GM12878 (cell line): ENCODE data around the gene KCNJ12. TPM values are rescaled to one million over a fixed set of nuclear protein-coding genes. Genes with fewer than 3 reads are reported as not detected.
"Not testable (repeated sequence)": the region's sequence is repeated elsewhere in the genome, so short reads cannot be mapped to it uniquely, and the experiment has no call there.

Experiments used
- ATAC-seq: fragments of 200-7000 bp; cut with Tn5 transposase; 3 replicates; pipeline ENCODE4 v1.9.1; 2020; ENCODE audit warnings: mild to moderate bottlenecking, moderate library complexity
- BruUV-seq: library from RNA; stranded (reverse); fragments of 400-500 nt; replicated peaks from 2 replicates; lab custom pipeline; 2021; lab: Mats Ljungman, UMichigan
- CTCF ChIA-PET: fragments of 300-600 bp; sonication (Branson Sonifier 250); formaldehyde crosslinking; extraction: SDS; loops from one replicate; lab custom pipeline; 2021; ENCODE audit warnings: inconsistent platforms; lab: Yijun Ruan, JAX
- POLR2A ChIA-PET: fragments of 350-600 bp; formaldehyde crosslinking; extraction: SDS; loops from one replicate; lab custom pipeline; 2021; ENCODE audit warnings: inconsistent platforms; lab: Charles Lee
- RAD21 ChIA-PET: fragments of 300-600 bp; sonication (Branson Sonifier 250); formaldehyde crosslinking; loops from one replicate; lab custom pipeline; 2023; ENCODE audit warnings: antibody characterized with exemption; ENCODE audit not compliant: unreplicated experiment; lab: Charles Lee
- SMC1A ChIA-PET: fragments of 300-600 bp; sonication (Branson Sonifier 250); formaldehyde crosslinking; loops from one replicate; lab custom pipeline; 2023; ENCODE audit not compliant: unreplicated experiment, uncharacterized antibody; lab: Charles Lee
- DNase-seq: peaks from one replicate; pipeline ENCODE4 v3.0.0-alpha.2; 2011; ENCODE audit warnings: low read depth, low spot score
- FAIRE-seq: peaks from 3 replicates; lab custom pipeline; 2011; peaks lifted over from hg19 to GRCh38; lab: Jason Lieb, UNC
- H2AFZ ChIP-seq: 2 replicates; pipeline ENCODE4 v1.6.0; 2011; ENCODE audit warnings: low read depth, low read length, control low read depth; ENCODE audit not compliant: control insufficient read depth
- H3K27ac ChIP-seq: 2 replicates; pipeline ENCODE4 v1.5.1; 2011; ENCODE audit warnings: control low read depth; ENCODE audit not compliant: control insufficient read depth, insufficient read depth
- H3K27me3 ChIP-seq, 2 experiments: replicated peaks in 1 of 2; 2 replicates each; pipeline versions ENCODE4 v1.6.0 to v1.6.1; 2011; ENCODE audit warnings: low read length in 1 of 2; ENCODE audit not compliant: control insufficient read depth in 2 of 2, insufficient read depth in 2 of 2
- H3K36me3 ChIP-seq, 2 experiments: 2 replicates each; pipeline ENCODE4 v1.5.1; 2011; ENCODE audit warnings: low read length in 1 of 2; ENCODE audit not compliant: control insufficient read depth in 2 of 2, insufficient read depth in 2 of 2
- H3K4me1 ChIP-seq: 2 replicates; pipeline ENCODE4 v1.6.1; 2011; ENCODE audit warnings: mild to moderate bottlenecking, low read length, moderate library complexity, mixed read lengths; ENCODE audit not compliant: control insufficient read depth, insufficient read depth
- H3K4me2 ChIP-seq: 2 replicates; pipeline ENCODE4 v1.6.0; 2011; ENCODE audit warnings: control low read depth; ENCODE audit not compliant: control insufficient read depth, insufficient read depth
- H3K4me3 ChIP-seq: fragments of 200-600 bp; sonication (generic); 2 replicates; pipeline ENCODE4 v1.5.1; 2016
- H3K79me2 ChIP-seq: 2 replicates; pipeline ENCODE4 v1.6.0; 2011; ENCODE audit warnings: low read length; ENCODE audit not compliant: control insufficient read depth, insufficient read depth
- H3K9ac ChIP-seq: 2 replicates; pipeline ENCODE4 v1.8.0; 2011; ENCODE audit warnings: low read length, control low read depth, mixed read lengths; ENCODE audit not compliant: control insufficient read depth, insufficient read depth
- H3K9me3 ChIP-seq: replicated peaks from 3 replicates; pipeline ENCODE4 v1.5.1; 2011; ENCODE audit warnings: mild to moderate bottlenecking, low read length; ENCODE audit not compliant: control insufficient read depth, insufficient read depth
- H4K20me1 ChIP-seq: 2 replicates; pipeline ENCODE4 v1.6.0; 2011; ENCODE audit not compliant: control insufficient read depth, insufficient read depth
- WGBS: methylation state at CpG from one replicate; pipeline ENCODE4 v1.1.6; 2016; ENCODE audit warnings: low lambda C conversion rate; ENCODE audit not compliant: insufficient replicate concordance, insufficient coverage; ENCODE audit errors: missing lambda C conversion rate; 5-methylcytosine and 5-hydroxymethylcytosine counted together
- in situ Hi-C: fragments of 300-500 bp; cut with MboI; formaldehyde crosslinking; loops from 9 replicates; pipeline ENCODE4 v1.14.3; 2018; ENCODE audit warnings: mixed read lengths
- intact Hi-C: fragments of 100-400 bp; cut with micrococcal nuclease; formaldehyde crosslinking; loops from one replicate; pipeline ENCODE4 v1.14.2; 2022; ENCODE audit not compliant: unreplicated experiment
- polyA plus RNA-seq, 11 experiments: library from polyadenylated mRNA; depleted of rRNA in 4 of 11; unstranded in 6 of 11; stranded (reverse) in 5 of 11; fragments of >200 nt; fragmentation: Nextera tagmentation in 4 of 11; fragmentation: Illumina TruSeq in 1 of 11; extraction: Ambion mirVana in 4 of 11; extraction: Trizol in 1 of 11; gene quantifications; 1 replicate in 1 of 11; 2 replicates in 10 of 11; pipeline versions ENCODE4 v1.2.1 to v1.2.3, GENCODE V29; 2011 to 2016; ENCODE audit warnings: inconsistent platforms in 2 of 11, missing spikeins in 2 of 11, low read depth in 1 of 11
- total RNA-seq, 4 experiments: library from RNA; depleted of rRNA in 3 of 4; stranded (reverse); fragments of >200 nt in 3 of 4; fragmentation: Illumina TruSeq in 1 of 4; extraction: Trizol in 1 of 4; gene quantifications; 2 replicates each; pipeline versions ENCODE4 v1.2.1 to v1.2.3, GENCODE V29; 2013 to 2021

Gene KCNJ12
- total and polyA plus RNA-seq, 10 of the 15 experiments (the other 5 are each of a cell fraction or from before 2014, with no cell fraction given) = 0.04 to 0.21 (median 0.09) TPM; not detected in 3

GRCh38 chr17:21336541-21337294, 39.4 kb upstream of the KCNJ12 start:
- H3K27me3 ChIP-seq, SMC1A ChIA-PET, H3K36me3 ChIP-seq, in situ Hi-C loops, ATAC-seq, H3K4me3 ChIP-seq, H3K4me1 ChIP-seq, BruUV-seq, CTCF ChIA-PET, H3K79me2 ChIP-seq, H2AFZ ChIP-seq, H4K20me1 ChIP-seq, H3K9me3 ChIP-seq, intact Hi-C loops, H3K27ac ChIP-seq, POLR2A ChIA-PET, FAIRE-seq, H3K4me2 ChIP-seq, H3K9ac ChIP-seq, RAD21 ChIA-PET, DNase-seq: not testable (repeated sequence)
- 55% methylated on average over 4 of the region's 4 CpGs for WGBS

- RAD21 ChIA-PET, H3K4me3 ChIP-seq, H3K9ac ChIP-seq, H3K36me3 ChIP-seq, H3K27me3 ChIP-seq, CTCF ChIA-PET, H2AFZ ChIP-seq, H3K4me2 ChIP-seq, in situ Hi-C loops, H3K9me3 ChIP-seq, H4K20me1 ChIP-seq, ATAC-seq, H3K79me2 ChIP-seq, DNase-seq, POLR2A ChIA-PET, H3K4me1 ChIP-seq, BruUV-seq, FAIRE-seq, H3K27ac ChIP-seq, intact Hi-C loops, SMC1A ChIA-PET: not testable (repeated sequence)
- 37% methylated on average over 8 of the region's 8 CpGs for WGBS
Observed at GRCh38 chr17:21337981-21338625, 38.1 kb upstream of the KCNJ12 start.
